H54 (cell line): ENCODE data around the gene POP5.
"Not testable (repeated sequence)": the region's sequence is repeated elsewhere in the genome, so short reads cannot be mapped to it uniquely, and the experiment has no call there.

Experiments used
- DNase-seq: peaks from one replicate; pipeline ENCODE4 v3.0.0; 2011; ENCODE audit warnings: low spot score, mixed read lengths; ENCODE audit not compliant: insufficient read length
- FAIRE-seq: peaks from 3 replicates; lab custom pipeline; 2011; peaks lifted over from hg19 to GRCh38; lab: Jason Lieb, UNC
- POLR2A ChIP-seq: IDR thresholded peaks from 2 replicates; pipeline ENCODE4 v1.6.1; 2011; ENCODE audit warnings: low read depth, mild to moderate bottlenecking, low read length

Gene POP5

GRCh38 chr12:120580787-120581723 is at the start of gene POP5:
Gene POP5, minus strand, starts transcription at chr12:120581402. Its CDS starts 40 bp downstream, at chr12:120581362.
- DNase-seq (peak; percentile 86), FAIRE-seq (peak; percentile 92)
- peak; percentile 90 for TF ChIP-seq POLR2A

- FAIRE-seq, result no peak
- DNase-seq, result no peak
- TF ChIP-seq POLR2A, result no peak
These were observed 49.1 kb upstream of the POP5 start for GRCh38 chr12:120630104-120630892.

- DNase-seq (no peak), FAIRE-seq (no peak)
- no peak for TF ChIP-seq POLR2A
These were observed 47.7 kb upstream of the POP5 start for GRCh38 chr12:120628919-120629318.

GRCh38 chr12:120625557-120626419 is 44.6 kb upstream of the POP5 start:
- FAIRE-seq (no peak), DNase-seq (no peak)
- TF ChIP-seq POLR2A, result no peak

GRCh38 chr12:120620624-120621023 is 39.4 kb upstream of the POP5 start:
- TF ChIP-seq POLR2A, result no peak
- DNase-seq (no peak), FAIRE-seq (no peak)

- no peak for FAIRE-seq
These were observed 37.9 kb upstream of the POP5 start for GRCh38 chr12:120618954-120619615.

GRCh38 chr12:120617767-120618166 is 36.6 kb upstream of the POP5 start:
- FAIRE-seq, DNase-seq: not testable (repeated sequence)

More at GRCh38 chr12:120618954-120619615, 37.9 kb upstream of the POP5 start:
- TF ChIP-seq POLR2A, result no peak
- DNase-seq, result no peak

- FAIRE-seq, DNase-seq: not testable (repeated sequence)
These were observed 36.0 kb upstream of the POP5 start for GRCh38 chr12:120617193-120617592.

GRCh38 chr12:120614848-120615247 is 33.6 kb upstream of the POP5 start:
- no peak for TF ChIP-seq POLR2A
- no peak for DNase-seq
- FAIRE-seq, result no peak

GRCh38 chr12:120611534-120611933 is 30.3 kb upstream of the POP5 start:
- not testable (repeated sequence) for DNase-seq, FAIRE-seq

GRCh38 chr12:120610560-120610959 is 29.4 kb upstream of the POP5 start:
- FAIRE-seq, result no peak

GRCh38 chr12:120602416-120602815 is 21.2 kb upstream of the POP5 start:
- FAIRE-seq, DNase-seq: not testable (repeated sequence)

More at GRCh38 chr12:120610560-120610959, 29.4 kb upstream of the POP5 start:
- no peak for DNase-seq
- TF ChIP-seq POLR2A, result no peak
